Testis (tissue), 3 donors: Measurements from ENCODE around the gene NUDT3. TPM values are rescaled to one million over a fixed set of nuclear protein-coding genes. Genes with fewer than 3 reads are reported as not detected.

Experiments
- DNase-seq: peaks from one replicate; pipeline ENCODE4 v3.0.0-alpha.2; 2019
- H3K27ac ChIP-seq, 2 donors: fragments of 200-600 bp; sonication (generic); one replicate each; pipeline ENCODE4 v1.5.1; 2019
- H3K27me3 ChIP-seq: fragments of 200-600 bp; sonication (generic); one replicate; pipeline ENCODE4 v1.5.1; 2019
- H3K36me3 ChIP-seq: fragments of 200-600 bp; sonication (generic); one replicate; pipeline ENCODE4 v1.5.1; 2017; ENCODE audit warnings: low read depth; ENCODE audit errors: missing control alignments
- H3K4me1 ChIP-seq: fragments of 200-600 bp; sonication (generic); one replicate; pipeline ENCODE4 v1.5.1; 2019
- H3K4me3 ChIP-seq, 2 donors: fragments of 200-600 bp; sonication (generic); one replicate each; pipeline ENCODE4 v1.5.1; 2017 to 2019
- H3K9me3 ChIP-seq: fragments of 200-600 bp; sonication (generic); one replicate; pipeline ENCODE4 v1.5.1; 2017
- POLR2A ChIP-seq: fragments of 450-650 bp; IDR thresholded peaks from one replicate; pipeline ENCODE4 v1.6.1; 2017; ENCODE audit warnings: antibody characterized with exemption, mild to moderate bottlenecking, moderate library complexity
- WGBS, 2 donors: methylation state at CpG; one replicate each; pipeline ENCODE4 v1.1.5; 2018; 5-methylcytosine and 5-hydroxymethylcytosine counted together
- intact Hi-C: fragments of 100-400 bp; cut with DNase I; formaldehyde crosslinking; loops from one replicate; pipeline ENCODE4 v1.15.1; 2023; ENCODE audit warnings: low total_unique reads
- polyA plus RNA-seq: library from polyadenylated mRNA; stranded (reverse); fragments of 350-450 nt; fragmentation: Illumina TruSeq; extraction: RNeasy Lipid Tissue Mini Kit (QIAGEN cat#74804); gene quantifications from one replicate; pipeline ENCODE4 v1.2.3, GENCODE V29; 2014; ENCODE audit warnings: low read depth, low replicate concordance; ENCODE audit not compliant: insufficient read depth
- total RNA-seq, 2 donors: library from RNA; depleted of rRNA; stranded (reverse); fragments of >200 nt; gene quantifications; one replicate each; pipeline ENCODE4 v1.2.3, GENCODE V29; 2016
- TF ChIP-seq, protein P1 (sequence below), 3 experiments: fragments of 450-650 bp in 2 of 3; fragments of 200-600 bp in 1 of 3; sonication (generic) in 1 of 3; IDR thresholded peaks; one replicate each; pipeline ENCODE4 v1.5.1; 2016 to 2019; ENCODE audit warnings: antibody characterized with exemption in 3 of 3, mild to moderate bottlenecking in 2 of 3, moderate library complexity in 1 of 3

NUDT3 gene
- total and polyA plus RNA-seq, 3 donors from 2014 or later, result 18.7 to 28.3 (median 24.0) TPM

DNA sequence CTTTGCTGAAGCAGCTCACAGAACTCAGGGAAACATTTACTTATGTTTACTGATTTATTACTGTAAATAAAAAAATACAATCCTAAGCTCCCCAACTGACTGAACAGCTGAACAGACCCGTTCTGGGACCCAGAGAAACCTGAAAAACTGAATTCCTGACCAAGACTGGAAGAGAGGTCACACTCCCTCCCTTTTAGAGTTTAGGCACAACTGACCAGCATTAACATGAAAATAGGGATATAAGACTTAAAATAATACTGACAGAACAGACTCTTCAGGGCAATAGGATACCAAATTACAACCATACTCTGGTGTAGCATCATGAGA is 45.1 kb upstream of the NUDT3 start:
- no peak for DNase-seq
- no peaks in the 10 kb centered on the region for H3K4me1 ChIP-seq
- intact Hi-C loops, result no loop called here
- H3K27me3 ChIP-seq, result no peaks in the 10 kb centered on the region
- 56 to 64% methylated on average over 1 of the region's 1 CpG for WGBS, 2 donors
- no peak overlapping the region for H3K27ac ChIP-seq
- no peaks in the 10 kb centered on the region for H3K36me3 ChIP-seq
- peak overlapping the region; percentile 7 to 45 for H3K4me3 ChIP-seq
- no peaks in the 10 kb centered on the region for H3K9me3 ChIP-seq
- no peak for TF ChIP-seq POLR2A
- TF ChIP-seq, protein P1, sequence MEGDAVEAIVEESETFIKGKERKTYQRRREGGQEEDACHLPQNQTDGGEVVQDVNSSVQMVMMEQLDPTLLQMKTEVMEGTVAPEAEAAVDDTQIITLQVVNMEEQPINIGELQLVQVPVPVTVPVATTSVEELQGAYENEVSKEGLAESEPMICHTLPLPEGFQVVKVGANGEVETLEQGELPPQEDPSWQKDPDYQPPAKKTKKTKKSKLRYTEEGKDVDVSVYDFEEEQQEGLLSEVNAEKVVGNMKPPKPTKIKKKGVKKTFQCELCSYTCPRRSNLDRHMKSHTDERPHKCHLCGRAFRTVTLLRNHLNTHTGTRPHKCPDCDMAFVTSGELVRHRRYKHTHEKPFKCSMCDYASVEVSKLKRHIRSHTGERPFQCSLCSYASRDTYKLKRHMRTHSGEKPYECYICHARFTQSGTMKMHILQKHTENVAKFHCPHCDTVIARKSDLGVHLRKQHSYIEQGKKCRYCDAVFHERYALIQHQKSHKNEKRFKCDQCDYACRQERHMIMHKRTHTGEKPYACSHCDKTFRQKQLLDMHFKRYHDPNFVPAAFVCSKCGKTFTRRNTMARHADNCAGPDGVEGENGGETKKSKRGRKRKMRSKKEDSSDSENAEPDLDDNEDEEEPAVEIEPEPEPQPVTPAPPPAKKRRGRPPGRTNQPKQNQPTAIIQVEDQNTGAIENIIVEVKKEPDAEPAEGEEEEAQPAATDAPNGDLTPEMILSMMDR (IDR thresholded peaks at IDR 0.05), result no peak

DNA sequence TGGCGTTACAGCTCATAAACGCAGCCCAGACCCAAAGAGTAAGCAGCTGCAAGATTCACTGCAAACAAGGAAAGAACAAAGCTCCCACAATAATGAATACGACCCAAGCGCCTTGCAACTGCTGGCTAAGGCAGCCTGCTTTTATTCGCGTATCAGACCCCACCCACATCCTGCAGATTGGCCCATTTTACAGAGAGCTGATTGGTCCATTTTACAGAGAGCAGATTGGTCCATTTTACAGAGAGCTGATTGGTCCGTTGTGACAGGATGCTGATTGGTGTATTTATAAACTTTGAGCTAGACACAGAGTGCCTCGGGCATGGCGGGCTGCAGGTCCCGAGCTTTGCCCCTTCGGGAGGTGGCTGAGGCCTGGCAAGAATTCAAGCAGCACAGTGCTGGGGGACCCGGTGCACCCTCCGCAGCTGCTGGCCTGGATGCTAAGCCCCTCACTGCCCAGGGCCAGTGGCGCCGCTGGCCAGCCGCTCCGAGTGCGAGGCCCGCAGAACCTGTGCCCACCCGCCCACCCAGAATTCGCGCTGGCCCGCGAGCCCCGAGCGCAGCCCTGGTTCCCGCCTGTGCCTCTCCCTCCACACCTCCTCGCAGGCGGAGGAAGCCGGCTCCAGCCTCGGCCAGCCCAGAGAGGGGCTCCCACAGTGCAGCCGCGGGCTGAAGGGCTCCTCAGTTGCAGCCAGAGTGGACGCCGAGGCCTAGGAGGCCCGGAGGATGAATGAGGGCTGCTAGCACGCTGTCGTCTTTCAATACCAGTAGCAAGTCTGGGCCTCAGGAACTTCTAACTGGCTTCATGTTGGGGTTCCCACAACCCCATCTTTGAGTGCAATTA is 44.6 kb upstream of the NUDT3 start:
- intact Hi-C loops, result no loop called here
- no peaks in the 10 kb centered on the region for H3K36me3 ChIP-seq
- no peaks in the 10 kb centered on the region for H3K9me3 ChIP-seq
- no peak overlapping the region for H3K27ac ChIP-seq
- TF ChIP-seq, protein P1 (IDR thresholded peaks at IDR 0.05), result no peak
- no peak for TF ChIP-seq POLR2A
- DNase-seq, result peak; percentile 66
- peak overlapping the region; percentile 7 to 45 for H3K4me3 ChIP-seq
- WGBS, 2 donors, result 77 to 84% methylated on average over 16 to 20 of the region's 38 CpGs
- no peaks in the 10 kb centered on the region for H3K27me3 ChIP-seq
- H3K4me1 ChIP-seq, result no peaks in the 10 kb centered on the region

DNA sequence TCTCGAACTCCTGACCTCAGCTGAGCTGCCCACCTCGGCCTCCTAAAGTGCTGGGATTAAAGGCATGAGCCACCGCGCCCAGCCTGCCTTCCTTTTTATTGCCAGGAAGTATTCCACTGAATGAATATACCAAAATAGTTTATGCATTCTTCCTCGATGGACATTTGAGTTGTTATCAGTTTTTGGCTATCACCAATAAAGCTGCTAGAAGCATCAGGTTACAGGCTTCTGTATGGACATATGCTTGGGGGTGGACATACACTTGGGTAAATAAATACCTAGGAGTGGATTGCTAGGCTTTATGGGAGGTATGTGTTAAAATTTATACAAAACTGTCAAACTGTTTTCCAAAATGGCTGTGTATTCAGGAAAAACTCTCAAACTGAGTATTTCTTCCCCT is 43.4 kb upstream of the NUDT3 start:
- intact Hi-C loops, result no loop called here
- TF ChIP-seq, protein P1 (IDR thresholded peaks at IDR 0.05), result no peak
- 69 to 76% methylated on average over 5 of the region's 5 CpGs for WGBS, 2 donors
- H3K4me1 ChIP-seq, result no peaks in the 10 kb centered on the region
- H3K27ac ChIP-seq, result no peak overlapping the region
- DNase-seq, result no peak
- no peaks in the 10 kb centered on the region for H3K36me3 ChIP-seq
- no peak overlapping the region for H3K4me3 ChIP-seq
- no peaks in the 10 kb centered on the region for H3K27me3 ChIP-seq
- H3K9me3 ChIP-seq, result no peaks in the 10 kb centered on the region

DNA sequence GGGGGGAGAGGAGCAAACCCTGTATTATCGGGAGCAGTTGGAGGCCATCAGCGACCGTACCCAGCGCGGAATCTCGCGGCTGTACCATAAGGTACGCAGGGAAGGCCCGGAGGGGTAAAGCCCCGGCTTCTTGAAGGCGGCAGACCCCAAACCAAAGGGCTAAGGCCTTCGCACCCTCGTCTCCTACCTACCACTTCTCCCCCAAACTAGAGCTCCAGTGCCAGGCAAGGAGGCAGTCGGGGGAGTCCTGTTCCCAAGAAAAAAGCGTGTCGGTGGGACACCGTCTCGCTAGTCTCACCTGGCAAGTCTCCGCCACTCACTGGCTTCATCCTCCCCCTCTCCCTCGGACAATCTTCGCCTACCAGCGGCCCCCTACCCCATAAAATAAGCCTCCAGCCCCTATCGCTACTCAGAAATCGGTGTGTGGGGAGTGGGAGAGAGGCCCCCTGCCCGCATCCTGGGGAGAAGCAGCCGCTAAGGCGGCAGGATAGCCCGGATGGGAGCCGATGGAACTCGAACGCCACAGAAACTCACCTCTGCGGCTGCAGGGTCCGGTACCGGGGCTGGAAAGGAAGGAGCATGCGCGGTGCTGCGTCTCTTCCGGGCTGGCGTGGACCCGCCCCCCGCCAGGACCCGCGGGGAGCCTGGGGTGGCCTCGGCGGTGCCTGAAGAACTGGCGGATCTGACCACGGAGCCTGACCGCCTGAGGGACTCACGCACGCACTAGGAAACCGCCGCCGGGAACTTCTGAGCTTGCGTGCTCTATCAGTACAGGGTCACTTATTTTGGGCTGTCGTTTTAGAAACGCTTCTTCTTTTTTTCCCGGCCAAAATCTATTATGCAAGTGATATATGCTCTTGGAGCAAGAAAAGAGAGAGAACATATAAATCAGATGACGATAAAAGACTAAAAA is 33.3 kb upstream of the NUDT3 start, which contains the start of gene RPS10:
Gene RPS10 (minus strand): TSS at position 572 of the 913 bp plus-strand sequence. CDS start 848 bp downstream, outside the sequence.
- WGBS, 2 donors, result 0% methylated on average over 33 to 57 of the region's 58 CpGs
- Histone ChIP-seq H3K27ac (peak within 1 kb of the TSS; percentile 18 to 85), H3K4me1 (peaks cover 13% of the 10 kb centered on the region), H3K36me3 (no peaks in the 10 kb centered on the region), H3K9me3 (no peaks in the 10 kb centered on the region), H3K27me3 (no peaks in the 10 kb centered on the region), H3K4me3 (peak within 1 kb of the TSS; percentile 65 to 86)
- intact Hi-C loops, result no loop called here
- peak; percentile 28 for TF ChIP-seq POLR2A
- TF ChIP-seq, protein P1 (IDR thresholded peaks at IDR 0.05), result no peak
- DNase-seq, result peak; percentile 96
